ENCODE measurements around the gene GMDS. TPM values are rescaled to one million over a fixed set of nuclear protein-coding genes. Genes with fewer than 3 reads are reported as not detected.

Gene GMDS
- total and polyA plus RNA-seq, 4 donors = 7.3 to 28.3 (median 16.1) TPM

- no peaks in the 10 kb centered on the region for H3K9me3 ChIP-seq (ENCODE audit: control insufficient read depth in 4 of 4, insufficient read depth in 3 of 4, low read length in 3 of 4)
- DNase-seq = no peak
- no peaks in the 10 kb centered on the region for H3K36me3 ChIP-seq (ENCODE audit: control insufficient read depth in 4 of 4, insufficient read depth in 4 of 4, low read length in 4 of 4)
- H3K4me1 ChIP-seq (ENCODE audit: control insufficient read depth in 5 of 5, insufficient read depth in 5 of 5, low read length in 5 of 5) = peaks cover 0 to 4% (median 0%) of the 10 kb centered on the region in 5 donors
- TF ChIP-seq, protein P1, sequence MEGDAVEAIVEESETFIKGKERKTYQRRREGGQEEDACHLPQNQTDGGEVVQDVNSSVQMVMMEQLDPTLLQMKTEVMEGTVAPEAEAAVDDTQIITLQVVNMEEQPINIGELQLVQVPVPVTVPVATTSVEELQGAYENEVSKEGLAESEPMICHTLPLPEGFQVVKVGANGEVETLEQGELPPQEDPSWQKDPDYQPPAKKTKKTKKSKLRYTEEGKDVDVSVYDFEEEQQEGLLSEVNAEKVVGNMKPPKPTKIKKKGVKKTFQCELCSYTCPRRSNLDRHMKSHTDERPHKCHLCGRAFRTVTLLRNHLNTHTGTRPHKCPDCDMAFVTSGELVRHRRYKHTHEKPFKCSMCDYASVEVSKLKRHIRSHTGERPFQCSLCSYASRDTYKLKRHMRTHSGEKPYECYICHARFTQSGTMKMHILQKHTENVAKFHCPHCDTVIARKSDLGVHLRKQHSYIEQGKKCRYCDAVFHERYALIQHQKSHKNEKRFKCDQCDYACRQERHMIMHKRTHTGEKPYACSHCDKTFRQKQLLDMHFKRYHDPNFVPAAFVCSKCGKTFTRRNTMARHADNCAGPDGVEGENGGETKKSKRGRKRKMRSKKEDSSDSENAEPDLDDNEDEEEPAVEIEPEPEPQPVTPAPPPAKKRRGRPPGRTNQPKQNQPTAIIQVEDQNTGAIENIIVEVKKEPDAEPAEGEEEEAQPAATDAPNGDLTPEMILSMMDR (IDR thresholded peaks at IDR 0.05; ENCODE audit: control extremely low read depth, extremely low read depth) = no peak
- no peak overlapping the region for H3K4me3 ChIP-seq
- no peak for ATAC-seq (ENCODE audit: insufficient read depth, low FRiP score)
- no peaks in the 10 kb centered on the region for H3K27me3 ChIP-seq (ENCODE audit: control insufficient read depth in 3 of 3, insufficient read depth in 3 of 3, low read length in 2 of 3)
- no peak overlapping the region for H3K9ac ChIP-seq (ENCODE audit: insufficient read depth in 1 of 2, low read length in 2 of 2)
- no peak overlapping the region for H3K27ac ChIP-seq (ENCODE audit: low read depth in 1 of 2, low read length in 1 of 2)
- WGBS, 2 donors = 77 to 86% methylated on average over 12 of the region's 12 CpGs
Measured at GRCh38 chr6:2158596-2159271, 86.7 kb downstream of the GMDS start.

- Histone ChIP-seq H3K9ac (ENCODE audit: insufficient read depth in 1 of 2, low read length in 2 of 2) (no peak overlapping the region), H3K4me1 (ENCODE audit: control insufficient read depth in 5 of 5, insufficient read depth in 5 of 5, low read length in 5 of 5) (peaks cover 0 to 4% (median 0%) of the 10 kb centered on the region in 5 donors), H3K4me3 (no peak overlapping the region), H3K36me3 (ENCODE audit: control insufficient read depth in 4 of 4, insufficient read depth in 4 of 4, low read length in 4 of 4) (no peaks in the 10 kb centered on the region), H3K27me3 (ENCODE audit: control insufficient read depth in 3 of 3, insufficient read depth in 3 of 3, low read length in 2 of 3) (no peaks in the 10 kb centered on the region), H3K9me3 (ENCODE audit: control insufficient read depth in 4 of 4, insufficient read depth in 3 of 4, low read length in 3 of 4) (no peaks in the 10 kb centered on the region), H3K27ac (ENCODE audit: low read depth in 1 of 2, low read length in 1 of 2) (no peak overlapping the region)
- no peak for ATAC-seq (ENCODE audit: insufficient read depth, low FRiP score)
- no peak for DNase-seq
- 29 to 60% methylated on average over 1 of the region's 1 CpG for WGBS, 2 donors
- TF ChIP-seq, protein P1 (IDR thresholded peaks at IDR 0.05; ENCODE audit: control extremely low read depth, extremely low read depth) = no peak
Measured at GRCh38 chr6:2157441-2158127, 87.8 kb downstream of the GMDS start.

GRCh38 chr6:2155206-2155605 is 90.2 kb downstream of the GMDS start:
- H3K36me3 ChIP-seq (ENCODE audit: control insufficient read depth in 4 of 4, insufficient read depth in 4 of 4, low read length in 4 of 4) = no peaks in the 10 kb centered on the region
- no peaks in the 10 kb centered on the region for H3K9me3 ChIP-seq (ENCODE audit: control insufficient read depth in 4 of 4, insufficient read depth in 3 of 4, low read length in 3 of 4)
- H3K4me1 ChIP-seq (ENCODE audit: control insufficient read depth in 5 of 5, insufficient read depth in 5 of 5, low read length in 5 of 5) = peaks cover 0 to 1% (median 0%) of the 10 kb centered on the region in 5 donors
- no peak overlapping the region for H3K4me3 ChIP-seq
- no peak overlapping the region for H3K9ac ChIP-seq (ENCODE audit: insufficient read depth in 1 of 2, low read length in 2 of 2)
- ATAC-seq (ENCODE audit: insufficient read depth, low FRiP score) = no peak
- DNase-seq = no peak
- TF ChIP-seq, protein P1 (IDR thresholded peaks at IDR 0.05; ENCODE audit: control extremely low read depth, extremely low read depth) = no peak
- no peaks in the 10 kb centered on the region for H3K27me3 ChIP-seq (ENCODE audit: control insufficient read depth in 3 of 3, insufficient read depth in 3 of 3, low read length in 2 of 3)
- WGBS, 2 donors = 33 to 45% methylated on average over 1 of the region's 1 CpG
- no peak overlapping the region for H3K27ac ChIP-seq (ENCODE audit: low read depth in 1 of 2, low read length in 1 of 2)

Measured in lung (tissue), 12 donors.